GM23338 (cell line): ENCODE results near the gene MMP13. TPM values are rescaled to one million over a fixed set of nuclear protein-coding genes. Genes with fewer than 3 reads are reported as not detected.

Experiments used
- CREB1 ChIP-seq: fragments of 250-450 bp; sonication (Bioruptor Pico); IDR thresholded peaks from 2 replicates; pipeline ENCODE4 v1.5.0; 2020; ENCODE audit warnings: low read depth, mild to moderate bottlenecking, moderate library complexity
- CTCF ChIP-seq, 2 experiments: fragments of 200-600 bp in 1 of 2; sonication (generic) in 1 of 2; conservative IDR thresholded peaks; 2 replicates each; pipeline versions ENCODE4 v1.5.1 to v1.6.1; 2016 to 2017; ENCODE audit warnings: antibody characterized with exemption in 2 of 2, low read depth in 2 of 2, mild to moderate bottlenecking in 2 of 2, moderate library complexity in 1 of 2
- ETS1 ChIP-seq: IDR thresholded peaks from 2 replicates; pipeline ENCODE4 v1.6.1; 2016; ENCODE audit warnings: antibody characterized with exemption
- EZH2phosphoT487 ChIP-seq: fragments of 200-600 bp; sonication (generic); IDR thresholded peaks from one replicate; pipeline ENCODE4 v1.8.1; 2018; ENCODE audit warnings: antibody characterized with exemption; ENCODE audit not compliant: unreplicated experiment
- NANOG ChIP-seq: IDR thresholded peaks from 2 replicates; pipeline ENCODE4 v1.6.1; 2016; ENCODE audit warnings: antibody characterized with exemption, borderline replicate concordance
- ZNF331 ChIP-seq: fragments of 250-450 bp; sonication (Bioruptor Pico); IDR thresholded peaks from 2 replicates; pipeline ENCODE4 v1.5.0; 2020; ENCODE audit warnings: low read depth, mild to moderate bottlenecking, moderate library complexity
- ZNF462 ChIP-seq: fragments of 250-450 bp; sonication (Bioruptor Pico); IDR thresholded peaks from 2 replicates; pipeline ENCODE4 v1.5.0; 2020; ENCODE audit warnings: mild to moderate bottlenecking, moderate library complexity
- polyA plus RNA-seq: library from polyadenylated mRNA; unstranded; fragments of >200 nt; fragmentation: Nextera tagmentation; extraction: Ambion mirVana; gene quantifications from 2 replicates; pipeline ENCODE4 v1.2.1, GENCODE V29; 2016
- total RNA-seq: library from RNA; depleted of rRNA; stranded (reverse); fragments of >200 nt; shearing (Covaris generic); gene quantifications from 2 replicates; pipeline ENCODE4 v1.2.3, GENCODE V29; 2014

MMP13 gene
- total and polyA plus RNA-seq, 2 experiments from 2014 or later, result not detected

- no peak for TF ChIP-seq ZNF462 (CRISPR knock-in tag)
- TF ChIP-seq ZNF331 (CRISPR knock-in tag), result no peak
- TF ChIP-seq CTCF (conservative IDR thresholded peaks at IDR 0.05; ENCODE audit: low read depth in 2 of 2), result no peak
- TF ChIP-seq CREB1 (CRISPR knock-in tag), result no peak
- TF ChIP-seq NANOG, result no peak
- TF ChIP-seq ETS1, result no peak
- no peak for TF ChIP-seq EZH2phosphoT487
These were observed 9.3 kb downstream of the MMP13 start (continued) for GRCh38 chr11:102946237-102946636.
